Fibroblast of villous mesenchyme (primary cell): ENCODE data around the gene MRPL44. TPM values are rescaled to one million over a fixed set of nuclear protein-coding genes. Genes with fewer than 3 reads are reported as not detected.

Experiments
- DNase-seq: peaks from one replicate; pipeline ENCODE4 v3.0.0-alpha.2; 2010; ENCODE audit warnings: low read depth
- H3K4me3 ChIP-seq: 2 replicates; pipeline ENCODE4 v1.5.1; 2011; ENCODE audit warnings: low read depth, mild to moderate bottlenecking, low read length
- CTCF ChIP-seq: IDR thresholded peaks from 2 replicates; pipeline ENCODE4 v1.5.1; 2012; ENCODE audit warnings: low read depth, mild to moderate bottlenecking, low read length; ENCODE audit not compliant: insufficient read depth
- total RNA-seq: library from RNA; depleted of rRNA; stranded (reverse); fragments of >200 nt; gene quantifications from 2 replicates; pipeline ENCODE4 v1.2.3, GENCODE V29; 2012

MRPL44 gene
- total RNA-seq, 1 donor = 32.0 TPM

- H3K4me3 ChIP-seq = no peak overlapping the region
- TF ChIP-seq CTCF = no peak
- DNase-seq = no peak
Measured at GRCh38 chr2:223956300-223956699, 963 bp upstream of the MRPL44 start.

- TF ChIP-seq CTCF = no peak
- H3K4me3 ChIP-seq = no peak overlapping the region
- no peak for DNase-seq
Measured at GRCh38 chr2:223959688-223960087, 2.4 kb downstream of the MRPL44 start.

- no peak overlapping the region for H3K4me3 ChIP-seq
- peak; percentile 68 for DNase-seq
- no peak for TF ChIP-seq CTCF
Measured at GRCh38 chr2:223967981-223968380, 10.7 kb downstream of the MRPL44 start.

GRCh38 chr2:223969315-223969714 is 12.1 kb downstream of the MRPL44 start:
- no peak overlapping the region for H3K4me3 ChIP-seq
- TF ChIP-seq CTCF = no peak
- DNase-seq = no peak

GRCh38 chr2:223969856-223970255 is 12.6 kb downstream of the MRPL44 start:
- TF ChIP-seq CTCF = no peak
- no peak for DNase-seq
- no peak overlapping the region for H3K4me3 ChIP-seq

- no peak overlapping the region for H3K4me3 ChIP-seq
- peak; percentile 71 for DNase-seq
- TF ChIP-seq CTCF = peak; percentile 93
Measured at GRCh38 chr2:223970343-223971128, 13.3 kb downstream of the MRPL44 start.

GRCh38 chr2:223971731-223972130 is 14.5 kb downstream of the MRPL44 start:
- DNase-seq = no peak
- TF ChIP-seq CTCF = no peak
- no peak overlapping the region for H3K4me3 ChIP-seq
